Liver (tissue), 10 donors: ENCODE data around the gene POLG. TPM values are rescaled to one million over a fixed set of nuclear protein-coding genes. Genes with fewer than 3 reads are reported as not detected.
"Not testable (repeated sequence)": the region's sequence is repeated elsewhere in the genome, so short reads cannot be mapped to it uniquely, and the experiment has no call there.

ENCODE experiments used
- DNase-seq: peaks from one replicate; pipeline ENCODE4 v3.0.0-alpha.2; 2017; ENCODE audit warnings: low spot score
- H3K27ac ChIP-seq, 2 donors: one replicate each; pipeline ENCODE4 v1.7.0; 2013; ENCODE audit warnings: inconsistent platforms in 2 of 2, low read length in 2 of 2, control low read depth in 1 of 2, low read depth in 1 of 2, mild to moderate bottlenecking in 1 of 2
- H3K27me3 ChIP-seq, 4 donors: one replicate each; pipeline versions ENCODE4 v1.6.1 to v1.7.0; 2013; ENCODE audit warnings: low read length in 3 of 4, inconsistent platforms in 1 of 4, mild to moderate bottlenecking in 1 of 4, moderate library complexity in 1 of 4; ENCODE audit not compliant: control insufficient read depth in 4 of 4, insufficient read depth in 4 of 4
- H3K36me3 ChIP-seq, 4 donors: one replicate each; pipeline versions ENCODE4 v1.6.1 to v1.7.0; 2013; ENCODE audit warnings: low read length in 3 of 4, mild to moderate bottlenecking in 3 of 4, low read depth in 1 of 4, moderate library complexity in 1 of 4; ENCODE audit not compliant: control insufficient read depth in 4 of 4, insufficient read depth in 3 of 4
- H3K4me1 ChIP-seq, 4 donors: one replicate each; pipeline versions ENCODE4 v1.6.1 to v1.7.0; 2013; ENCODE audit warnings: low read length in 3 of 4, mild to moderate bottlenecking in 3 of 4, moderate library complexity in 1 of 4; ENCODE audit not compliant: control insufficient read depth in 4 of 4, insufficient read depth in 4 of 4
- H3K4me3 ChIP-seq, 3 donors: one replicate each; pipeline versions ENCODE4 v1.6.1 to v1.7.0; 2013; ENCODE audit warnings: low read length in 3 of 3, control low read depth in 1 of 3, low read depth in 1 of 3, mild to moderate bottlenecking in 1 of 3
- H3K9ac ChIP-seq, 2 donors: one replicate each; pipeline ENCODE4 v1.7.0; 2013; ENCODE audit warnings: low read length in 2 of 2, mild to moderate bottlenecking in 2 of 2, moderate library complexity in 2 of 2, control low read depth in 1 of 2, low read depth in 1 of 2
- H3K9me3 ChIP-seq, 4 donors: one replicate each; pipeline versions ENCODE4 v1.6.1 to v1.7.0; 2013; ENCODE audit warnings: low read length in 3 of 4; ENCODE audit not compliant: control insufficient read depth in 4 of 4
- CTCF ChIP-seq: fragments of 150-350 bp; IDR thresholded peaks from 2 replicates; pipeline ENCODE4 v1.5.1; 2017; ENCODE audit warnings: improper control_type of control experiment, low read depth, low read length; ENCODE audit not compliant: missing input control
- FOXA1 ChIP-seq: IDR thresholded peaks from 2 replicates; pipeline ENCODE4 v1.6.1; 2016; ENCODE audit warnings: antibody characterized with exemption
- HNF4G ChIP-seq: IDR thresholded peaks from 2 replicates; pipeline ENCODE4 v1.6.1; 2016; ENCODE audit warnings: antibody characterized with exemption
- NR2F2 ChIP-seq: IDR thresholded peaks from 2 replicates; pipeline ENCODE4 v1.6.1; 2016; ENCODE audit warnings: antibody characterized with exemption
- RAD21 ChIP-seq, 2 donors: IDR thresholded peaks; 2 replicates each; pipeline ENCODE4 v1.6.1; 2016; ENCODE audit warnings: antibody characterized with exemption in 2 of 2, mild to moderate bottlenecking in 2 of 2
- WGBS: extraction: QIAGEN DNeasy Blood & Tissue Kit; methylation state at CpG from one replicate; pipeline ENCODE4 v1.1.7; 2013; 5-methylcytosine and 5-hydroxymethylcytosine counted together
- polyA plus RNA-seq, 2 donors: library from polyadenylated mRNA; stranded (reverse) in 1 of 2; unstranded in 1 of 2; fragments of 200-250 nt in 1 of 2; fragments of >200 nt in 1 of 2; fragmentation: Nextera tagmentation in 1 of 2; extraction: Ambion mirVana in 1 of 2; gene quantifications; one replicate each; pipeline versions ENCODE4 v1.2.1 to v1.2.3, GENCODE V29; 2013 to 2015
- small RNA-seq: library from RNA; depleted of rRNA; stranded (forward); fragments of <200 nt; gene quantifications from one replicate; pipeline ENCODE3, GENCODE V24; 2014
- total RNA-seq, 2 donors: library from RNA; depleted of rRNA; stranded (reverse); fragments of >200 nt; gene quantifications; one replicate each; pipeline ENCODE4 v1.2.3, GENCODE V29; 2014
- donor health status: healthy.
- donor health status: healthy.
- donor health status: healthy.
- donor health status: healthy.
- donor health status: healthy.

The POLG gene
- total and polyA plus RNA-seq, 4 donors: 15.2 to 53.1 (median 31.4) TPM

GRCh38 chr15:89278307-89278706 is 56.3 kb downstream of the POLG start:
- no peaks in the 10 kb centered on the region for H3K9me3 ChIP-seq
- no peak overlapping the region for H3K4me3 ChIP-seq
- no peak for DNase-seq
- WGBS: 92% methylated on average over 1 of the region's 1 CpG
- no peaks in the 10 kb centered on the region for H3K27me3 ChIP-seq
- no peaks in the 10 kb centered on the region for H3K36me3 ChIP-seq
- no peaks in the 10 kb centered on the region for H3K4me1 ChIP-seq
- no peak for TF ChIP-seq CTCF
- no peak for TF ChIP-seq RAD21 (IDR thresholded peaks at IDR 0.05)
- no peak for TF ChIP-seq NR2F2
- no peak for TF ChIP-seq FOXA1
- no peak for TF ChIP-seq HNF4G
- H3K27ac ChIP-seq: no peak overlapping the region
- no peak overlapping the region for H3K9ac ChIP-seq

- H3K4me1 ChIP-seq, H3K4me3 ChIP-seq, H3K27ac ChIP-seq, DNase-seq, H3K9ac ChIP-seq, H3K36me3 ChIP-seq, H3K27me3 ChIP-seq, H3K9me3 ChIP-seq: not testable (repeated sequence)
- WGBS: 97% methylated on average over 4 of the region's 4 CpGs
Measured at GRCh38 chr15:89277281-89277680, 57.3 kb downstream of the POLG start.

Small RNAs within 50 kb of the gene (small RNA-seq; reads per million reads assigned to genes)
- gene MIR6766: not detected

Other genes starting within 250 kb of the POLG start
- 100 to 1,000 TPM in 1 of 2 donors, 10 to 100 TPM in 1; 34.6 to 663 TPM for gene ABHD2, start 246.4 kb downstream of the POLG start, total RNA-seq
- 10 to 100 TPM; 58.8 to 71.5 TPM for gene ABHD2, start 246.4 kb downstream of the POLG start, polyA plus RNA-seq
- not detected for gene RLBP1, start 113.2 kb downstream of the POLG start, total RNA-seq
- under 1 TPM in 1 of 2 donors, not detected in 1; 0.17 TPM for gene RLBP1, start 113.2 kb downstream of the POLG start, polyA plus RNA-seq
- 10 to 100 TPM in 1 of 2 donors, 1 to 10 TPM in 1; 1.8 to 41.9 TPM for gene FANCI, start 90.8 kb downstream of the POLG start, total RNA-seq
- 1 to 10 TPM; 1.7 to 2.7 TPM for gene FANCI, start 90.8 kb downstream of the POLG start, polyA plus RNA-seq
- under 1 TPM; 0.08 to 0.19 TPM for gene RHCG, start 161.8 kb upstream of the POLG start, total RNA-seq
- under 1 TPM; 0.14 to 0.15 TPM for gene RHCG, start 161.8 kb upstream of the POLG start, polyA plus RNA-seq
- gene TICRR, start 240.6 kb upstream of the POLG start, total RNA-seq: 1 to 10 TPM in 1 of 2 donors, under 1 TPM in 1; under 0.01 to 7.3 TPM
- gene TICRR, start 240.6 kb upstream of the POLG start, polyA plus RNA-seq: under 1 TPM; 0.13 to 0.17 TPM